HepG2 (cell line): ENCODE data around the gene IFT57. TPM values are rescaled to one million over a fixed set of nuclear protein-coding genes. Genes with fewer than 3 reads are reported as not detected.

Source experiments
- ATAC-seq: fragments of 200-7000 bp; cut with Tn5 transposase; 3 replicates; pipeline ENCODE4 v1.9.1; 2020; ENCODE audit warnings: mild to moderate bottlenecking, moderate library complexity
- BruUV-seq: library from RNA; stranded (reverse); fragments of 400-500 nt; replicated peaks from 2 replicates; lab custom pipeline; 2021; lab: Mats Ljungman, UMichigan
- CTCF ChIA-PET: fragments of 300-600 bp; formaldehyde crosslinking; extraction: SDS; loops from one replicate; lab custom pipeline; 2021; ENCODE audit warnings: low total read pairs, inconsistent platforms, low intra/inter-chr PET ratio; lab: Yijun Ruan, JAX
- POLR2A ChIA-PET: fragments of 350-600 bp; sonication (Branson Sonifier 250); formaldehyde crosslinking; loops from one replicate; lab custom pipeline; 2020; ENCODE audit warnings: antibody characterized with exemption, inconsistent platforms; lab: Yijun Ruan, JAX
- DNase-seq: peaks from one replicate; pipeline ENCODE4 v3.0.0-alpha.2; 2015; ENCODE audit warnings: low spot score
- FAIRE-seq: peaks from 3 replicates; lab custom pipeline; 2011; peaks lifted over from hg19 to GRCh38; lab: Jason Lieb, UNC
- H2AFZ ChIP-seq: one replicate; pipeline ENCODE4 v1.6.1; 2011; ENCODE audit warnings: low read length, inconsistent platforms
- H3K27ac ChIP-seq: fragments of 300-600 bp; 3 replicates; pipeline ENCODE4 v1.8.0; 2011; ENCODE audit warnings: mixed run types, mild to moderate bottlenecking, mixed read lengths, low read length, inconsistent platforms; ENCODE audit not compliant: insufficient read depth; ENCODE audit errors: extremely low read length
- H3K27me3 ChIP-seq, 2 experiments: fragments of 200-600 bp in 1 of 2; 2 replicates in 1 of 2; 3 replicates in 1 of 2; pipeline versions ENCODE4 v1.6.0 to v1.8.0; 2011; ENCODE audit warnings: low read length in 2 of 2, mild to moderate bottlenecking in 2 of 2, moderate library complexity in 2 of 2, inconsistent platforms in 1 of 2; ENCODE audit not compliant: insufficient read depth in 2 of 2, control insufficient read depth in 1 of 2
- H3K36me3 ChIP-seq, 2 experiments: fragments of 200-600 bp in 1 of 2; replicated peaks in 1 of 2; 2 replicates in 1 of 2; 3 replicates in 1 of 2; pipeline versions ENCODE4 v1.5.1 to v1.8.0; 2011; ENCODE audit warnings: low read length in 2 of 2, inconsistent platforms in 1 of 2; ENCODE audit not compliant: insufficient read depth in 2 of 2, control insufficient read depth in 1 of 2
- H3K4me1 ChIP-seq: 2 replicates; pipeline ENCODE4 v1.5.1; 2012; ENCODE audit warnings: low read length, inconsistent platforms; ENCODE audit not compliant: insufficient read depth
- H3K4me2 ChIP-seq: 2 replicates; pipeline ENCODE4 v1.6.0; 2011; ENCODE audit warnings: low read depth, low read length, inconsistent platforms
- H3K4me3 ChIP-seq, 3 experiments: fragments of 200-600 bp in 1 of 3; sonication (generic), shearing (Covaris generic) in 1 of 3; replicated peaks in 1 of 3; 2 replicates each; pipeline ENCODE4 v1.5.1; 2011 to 2016; ENCODE audit warnings: low read length in 3 of 3, inconsistent platforms in 2 of 3, low read depth in 2 of 3, mild to moderate bottlenecking in 2 of 3, control low read depth in 1 of 3, mixed read lengths in 1 of 3; ENCODE audit not compliant: insufficient read depth in 1 of 3
- H3K79me2 ChIP-seq: one replicate; pipeline ENCODE4 v1.6.1; 2011; ENCODE audit warnings: low read length, inconsistent platforms; ENCODE audit not compliant: insufficient read depth
- H3K9ac ChIP-seq: 2 replicates; pipeline ENCODE4 v1.6.0; 2011; ENCODE audit warnings: mild to moderate bottlenecking, low read depth, low read length, inconsistent platforms; ENCODE audit not compliant: insufficient read depth
- H3K9me3 ChIP-seq: 2 replicates; pipeline ENCODE4 v1.5.1; 2012; ENCODE audit warnings: mild to moderate bottlenecking, low read length
- H4K20me1 ChIP-seq: 2 replicates; pipeline ENCODE4 v1.6.0; 2011; ENCODE audit warnings: inconsistent platforms, mild to moderate bottlenecking, low read length, moderate library complexity; ENCODE audit not compliant: insufficient read depth
- ATF7 ChIP-seq, 2 experiments: fragments of 450-650 bp in 1 of 2; sonication (generic) in 1 of 2; formaldehyde crosslinking in 1 of 2; IDR thresholded peaks; 2 replicates each; pipeline versions ENCODE4 v1.4.0 to v1.6.1; 2016 to 2020; ENCODE audit warnings: antibody characterized with exemption in 1 of 2, mild to moderate bottlenecking in 1 of 2, missing genetic modification reagents in 1 of 2
- BRD4 ChIP-seq: sonication (generic); formaldehyde crosslinking; IDR thresholded peaks from 2 replicates; pipeline ENCODE4 v1.4.0; 2020; ENCODE audit warnings: missing genetic modification reagents
- HNRNPH1 ChIP-seq: fragments of 200-400 bp; formaldehyde crosslinking; optimal IDR thresholded peaks from 2 replicates; pipeline ENCODE3; 2017; ENCODE audit warnings: mild to moderate bottlenecking, low read depth, low read length
- ISX ChIP-seq: sonication (generic); formaldehyde crosslinking; conservative IDR thresholded peaks from 2 replicates; pipeline ENCODE4 v1.5.0; 2020; ENCODE audit warnings: missing genetic modification reagents
- SUZ12 ChIP-seq: fragments of 150-350 bp; IDR thresholded peaks from 2 replicates; pipeline ENCODE4 v1.6.1; 2014; ENCODE audit warnings: low read depth, low read length
- TBX3 ChIP-seq: fragments of 450-650 bp; IDR thresholded peaks from 2 replicates; pipeline ENCODE4 v1.6.1; 2017; ENCODE audit warnings: antibody characterized with exemption, mild to moderate bottlenecking, inconsistent platforms, borderline replicate concordance
- ZMAT3 ChIP-seq: sonication (generic); formaldehyde crosslinking; conservative IDR thresholded peaks from 2 replicates; pipeline ENCODE4 v1.7.0; 2021; ENCODE audit warnings: missing genetic modification reagents
- ZNF17 ChIP-seq: sonication (generic); formaldehyde crosslinking; IDR thresholded peaks from 2 replicates; pipeline ENCODE4 v1.5.0; 2020; ENCODE audit warnings: mild to moderate bottlenecking, missing genetic modification reagents
- WGBS: methylation state at CpG from one replicate; pipeline ENCODE4 v1.1.6; 2017; ENCODE audit warnings: low lambda C conversion rate; 5-methylcytosine and 5-hydroxymethylcytosine counted together
- in situ Hi-C: cut with HindIII; loops from 2 replicates; pipeline ENCODE4 v1.10.0; 2017; ENCODE audit warnings: low pct_unique_long_range_greater_than_20kb; ENCODE audit not compliant: extremely low pct_ligation_motif_present
- intact Hi-C: fragments of 100-400 bp; cut with micrococcal nuclease; formaldehyde crosslinking; loops from one replicate; pipeline ENCODE4 v1.10.0; 2022; ENCODE audit not compliant: unreplicated experiment
- polyA plus RNA-seq, 8 experiments: library from polyadenylated mRNA; depleted of rRNA in 3 of 8; stranded (reverse) in 7 of 8; unstranded in 1 of 8; fragments of >200 nt; fragmentation: Illumina TruSeq in 4 of 8; extraction: Trizol in 4 of 8; gene quantifications; 2 replicates each; pipeline versions ENCODE4 v1.2.1 to v1.2.3, GENCODE V29; 2011 to 2016; ENCODE audit warnings: low read depth in 4 of 8, missing spikeins in 1 of 8, mixed read lengths in 1 of 8; ENCODE audit not compliant: insufficient read depth in 1 of 8
- total RNA-seq, 5 experiments: library from RNA; depleted of rRNA; stranded (reverse); fragments of >200 nt; fragmentation: Illumina TruSeq; extraction: Trizol; gene quantifications; 2 replicates each; pipeline ENCODE4 v1.2.3, GENCODE V29; 2016; ENCODE audit warnings: low read depth in 1 of 5
- TF ChIP-seq, protein P1 (sequence below): IDR thresholded peaks from 2 replicates; pipeline ENCODE4 v1.6.1; 2018; ENCODE audit warnings: missing genetic modification reagents, mild to moderate bottlenecking, missing compliant biosample characterization
- TF ChIP-seq, protein P2 (sequence below): sonication (generic); formaldehyde crosslinking; IDR thresholded peaks from 2 replicates; pipeline ENCODE4 v1.4.0; 2020; ENCODE audit warnings: missing genetic modification reagents, low read depth, mild to moderate bottlenecking, borderline replicate concordance

The IFT57 gene
- total and polyA plus RNA-seq, 2 of the 13 experiments (the other 11 are each of a cell fraction or from before 2014, with no cell fraction given): 5.5 to 14.5 TPM

DNA sequence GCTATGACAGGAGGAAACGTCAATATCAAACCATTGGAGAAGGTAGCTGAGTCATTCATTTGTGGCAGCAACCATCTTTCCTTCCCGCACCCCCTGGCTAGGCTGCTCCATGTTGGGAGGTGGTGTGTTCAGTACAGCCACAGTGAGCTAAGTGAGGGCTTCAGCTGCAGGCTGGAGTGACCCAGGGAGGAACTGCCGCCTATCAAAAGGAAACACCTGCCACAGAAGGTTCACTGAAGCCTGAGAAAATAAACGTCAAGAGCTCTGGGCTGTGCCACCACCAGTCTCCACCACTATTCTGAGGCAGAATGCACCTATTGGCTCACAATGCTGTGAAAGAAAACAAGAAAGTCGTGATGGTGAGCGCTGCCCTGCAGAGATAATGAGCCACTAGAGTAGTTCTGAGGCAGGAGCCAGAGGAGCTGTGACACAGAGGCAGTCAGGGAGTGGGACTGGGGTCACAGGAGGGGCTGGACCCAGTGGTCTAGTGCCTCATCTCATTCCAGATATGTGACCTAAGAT, 96.6 kb downstream of the IFT57 start (continued):
- TF ChIP-seq ISX (CRISPR knock-in tag): no peak
- TF ChIP-seq ZMAT3: no peak
- TF ChIP-seq BRD4: no peak
- TF ChIP-seq SUZ12: no peak
- TF ChIP-seq, protein P1, sequence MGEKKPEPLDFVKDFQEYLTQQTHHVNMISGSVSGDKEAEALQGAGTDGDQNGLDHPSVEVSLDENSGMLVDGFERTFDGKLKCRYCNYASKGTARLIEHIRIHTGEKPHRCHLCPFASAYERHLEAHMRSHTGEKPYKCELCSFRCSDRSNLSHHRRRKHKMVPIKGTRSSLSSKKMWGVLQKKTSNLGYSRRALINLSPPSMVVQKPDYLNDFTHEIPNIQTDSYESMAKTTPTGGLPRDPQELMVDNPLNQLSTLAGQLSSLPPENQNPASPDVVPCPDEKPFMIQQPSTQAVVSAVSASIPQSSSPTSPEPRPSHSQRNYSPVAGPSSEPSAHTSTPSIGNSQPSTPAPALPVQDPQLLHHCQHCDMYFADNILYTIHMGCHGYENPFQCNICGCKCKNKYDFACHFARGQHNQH: no peak
- no peak for TF ChIP-seq TBX3
- no peak for TF ChIP-seq HNRNPH1

DNA sequence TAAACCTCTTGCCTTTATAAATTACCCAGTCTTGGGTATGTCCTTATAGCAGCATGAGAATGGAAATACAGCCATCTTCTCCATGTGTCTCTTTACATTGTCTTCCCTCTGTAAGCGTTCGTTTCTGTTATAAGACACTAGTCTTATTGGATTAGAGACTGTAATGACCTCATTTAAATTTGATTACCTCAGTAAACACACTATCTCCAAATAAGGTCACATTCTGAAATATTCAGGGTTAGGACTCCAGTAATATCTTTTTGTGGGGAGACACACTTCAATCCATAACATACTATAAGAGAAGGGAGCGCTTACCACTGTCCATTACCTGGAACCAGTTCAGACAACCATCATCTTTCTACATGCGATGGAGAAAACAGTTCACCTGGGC, 97.1 kb downstream of the IFT57 start:
- no peaks in the 10 kb centered on the region for H3K4me1 ChIP-seq
- POLR2A ChIA-PET: no interaction called here
- ATAC-seq (no peak), FAIRE-seq (no peak)
- in situ Hi-C loops (no loop called here), intact Hi-C loops (no loop called here)
- H3K9me3 ChIP-seq: no peaks in the 10 kb centered on the region
- 57% methylated on average over 4 of the region's 4 CpGs for WGBS
- H3K9ac ChIP-seq: no peak overlapping the region
- no peaks in the 10 kb centered on the region; a peak in 3 of 5 replicates for H3K27me3 ChIP-seq
- no peaks in the 10 kb centered on the region for H3K36me3 ChIP-seq
- H4K20me1 ChIP-seq: no peaks in the 10 kb centered on the region
- H3K4me2 ChIP-seq: no peak overlapping the region
- H3K4me3 ChIP-seq: no peak overlapping the region
- TF ChIP-seq ZNF17 (CRISPR knock-in tag) (no peak), ATF7 (IDR thresholded peaks at IDR 0.05) (0 out of 2 replicates have a peak, but pooled peaks have one; percentile 10), ATF7 (CRISPR knock-in tag; IDR thresholded peaks at IDR 0.05) (no peak)
- TF ChIP-seq, protein P2, sequence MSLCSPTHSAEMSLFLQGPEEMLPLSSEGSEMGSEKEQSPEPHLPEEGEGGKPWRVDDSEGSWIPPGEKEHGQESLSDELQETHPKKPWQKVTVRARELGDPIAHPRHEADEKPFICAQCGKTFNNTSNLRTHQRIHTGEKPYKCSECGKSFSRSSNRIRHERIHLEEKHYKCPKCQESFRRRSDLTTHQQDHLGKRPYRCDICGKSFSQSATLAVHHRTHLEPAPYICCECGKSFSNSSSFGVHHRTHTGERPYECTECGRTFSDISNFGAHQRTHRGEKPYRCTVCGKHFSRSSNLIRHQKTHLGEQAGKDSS: no peak
- TF ChIP-seq, all 625 proteins: peak for 1
- Histone ChIP-seq H3K27ac (no peak overlapping the region), H2AFZ (no peak overlapping the region), H3K79me2 (no peaks in the 10 kb centered on the region)
- CTCF ChIA-PET: no interaction called here
- no TSS peak for BruUV-seq
- no peak for DNase-seq
